ENCODE data around the gene RUNX1.

Gene RUNX1

GRCh38 chr21:35014302-35015041 lies 34.6 kb downstream of the RUNX1 start:
- TF ChIP-seq CTCF (IDR thresholded peaks at IDR 0.05; ENCODE audit: low read depth, low read length, missing control alignments) = no peak
- no peak for DNase-seq (ENCODE audit: low read depth)
- no peak overlapping the region for H3K4me3 ChIP-seq (ENCODE audit: low read depth, low read length)

- TF ChIP-seq CTCF (IDR thresholded peaks at IDR 0.05; ENCODE audit: low read depth, low read length, missing control alignments) = no peak
- no peak overlapping the region for H3K4me3 ChIP-seq (ENCODE audit: low read depth, low read length)
- no peak for DNase-seq (ENCODE audit: low read depth)
Observed at GRCh38 chr21:35011681-35012080, 37.4 kb downstream of the RUNX1 start.

GRCh38 chr21:35010447-35010846 lies 38.7 kb downstream of the RUNX1 start:
- H3K4me3 ChIP-seq (ENCODE audit: low read depth, low read length) = no peak overlapping the region

GRCh38 chr21:35007348-35007747 lies 41.8 kb downstream of the RUNX1 start:
- no peak for TF ChIP-seq CTCF (IDR thresholded peaks at IDR 0.05; ENCODE audit: low read depth, low read length, missing control alignments)
- no peak for DNase-seq (ENCODE audit: low read depth)
- H3K4me3 ChIP-seq (ENCODE audit: low read depth, low read length) = no peak overlapping the region

More at GRCh38 chr21:35010447-35010846, 38.7 kb downstream of the RUNX1 start:
- no peak for TF ChIP-seq CTCF (IDR thresholded peaks at IDR 0.05; ENCODE audit: low read depth, low read length, missing control alignments)
- DNase-seq (ENCODE audit: low read depth) = no peak

- no peak for DNase-seq (ENCODE audit: low read depth)
- no peak for TF ChIP-seq CTCF (IDR thresholded peaks at IDR 0.05; ENCODE audit: low read depth, low read length, missing control alignments)
- no peak overlapping the region for H3K4me3 ChIP-seq (ENCODE audit: low read depth, low read length)
Observed at GRCh38 chr21:35006771-35007170, 42.3 kb downstream of the RUNX1 start.

- TF ChIP-seq CTCF (IDR thresholded peaks at IDR 0.05; ENCODE audit: low read depth, low read length, missing control alignments) = no peak
- no peak for DNase-seq (ENCODE audit: low read depth)
Observed at GRCh38 chr21:35006248-35006647, 42.9 kb downstream of the RUNX1 start.

More at GRCh38 chr21:35006248-35006647, 42.9 kb downstream of the RUNX1 start:
- no peak overlapping the region for H3K4me3 ChIP-seq (ENCODE audit: low read depth, low read length)

All from GM12864 (cell line).